Vagina (tissue), 2 donors: Measurements from ENCODE around the gene PNCK.

Source experiments
- POLR2A ChIP-seq, 2 donors: fragments of 450-650 bp; IDR thresholded peaks; one replicate each; pipeline ENCODE4 v1.6.1; 2017; ENCODE audit warnings: antibody characterized with exemption in 2 of 2, mild to moderate bottlenecking in 2 of 2, moderate library complexity in 2 of 2
- POLR2AphosphoS5 ChIP-seq, 2 donors: sonication (generic); formaldehyde crosslinking; IDR thresholded peaks; one replicate each; pipeline ENCODE4 v1.9.0; 2017; ENCODE audit warnings: antibody characterized with exemption in 2 of 2, mild to moderate bottlenecking in 2 of 2, low read depth in 1 of 2; ENCODE audit not compliant: insufficient read depth in 1 of 2
- TF ChIP-seq, protein P1 (sequence below), 3 experiments: fragments of 450-650 bp in 2 of 3; fragments of 200-600 bp in 1 of 3; sonication (generic) in 1 of 3; IDR thresholded peaks; one replicate each; pipeline ENCODE4 v1.5.1; 2017 to 2019; ENCODE audit warnings: antibody characterized with exemption in 3 of 3, mild to moderate bottlenecking in 2 of 3, moderate library complexity in 2 of 3

- TF ChIP-seq, protein P1, sequence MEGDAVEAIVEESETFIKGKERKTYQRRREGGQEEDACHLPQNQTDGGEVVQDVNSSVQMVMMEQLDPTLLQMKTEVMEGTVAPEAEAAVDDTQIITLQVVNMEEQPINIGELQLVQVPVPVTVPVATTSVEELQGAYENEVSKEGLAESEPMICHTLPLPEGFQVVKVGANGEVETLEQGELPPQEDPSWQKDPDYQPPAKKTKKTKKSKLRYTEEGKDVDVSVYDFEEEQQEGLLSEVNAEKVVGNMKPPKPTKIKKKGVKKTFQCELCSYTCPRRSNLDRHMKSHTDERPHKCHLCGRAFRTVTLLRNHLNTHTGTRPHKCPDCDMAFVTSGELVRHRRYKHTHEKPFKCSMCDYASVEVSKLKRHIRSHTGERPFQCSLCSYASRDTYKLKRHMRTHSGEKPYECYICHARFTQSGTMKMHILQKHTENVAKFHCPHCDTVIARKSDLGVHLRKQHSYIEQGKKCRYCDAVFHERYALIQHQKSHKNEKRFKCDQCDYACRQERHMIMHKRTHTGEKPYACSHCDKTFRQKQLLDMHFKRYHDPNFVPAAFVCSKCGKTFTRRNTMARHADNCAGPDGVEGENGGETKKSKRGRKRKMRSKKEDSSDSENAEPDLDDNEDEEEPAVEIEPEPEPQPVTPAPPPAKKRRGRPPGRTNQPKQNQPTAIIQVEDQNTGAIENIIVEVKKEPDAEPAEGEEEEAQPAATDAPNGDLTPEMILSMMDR (IDR thresholded peaks at IDR 0.05): no peak
- no peak for TF ChIP-seq POLR2AphosphoS5 (IDR thresholded peaks at IDR 0.05; ENCODE audit: insufficient read depth in 1 of 2, low read depth in 1 of 2)
- TF ChIP-seq POLR2A (IDR thresholded peaks at IDR 0.05): no peak
Observed at GRCh38 chrX:153659268-153659667, 14.3 kb downstream of the PNCK start.
